ENCODE data around the gene ALAD.

ALAD gene

DNA sequence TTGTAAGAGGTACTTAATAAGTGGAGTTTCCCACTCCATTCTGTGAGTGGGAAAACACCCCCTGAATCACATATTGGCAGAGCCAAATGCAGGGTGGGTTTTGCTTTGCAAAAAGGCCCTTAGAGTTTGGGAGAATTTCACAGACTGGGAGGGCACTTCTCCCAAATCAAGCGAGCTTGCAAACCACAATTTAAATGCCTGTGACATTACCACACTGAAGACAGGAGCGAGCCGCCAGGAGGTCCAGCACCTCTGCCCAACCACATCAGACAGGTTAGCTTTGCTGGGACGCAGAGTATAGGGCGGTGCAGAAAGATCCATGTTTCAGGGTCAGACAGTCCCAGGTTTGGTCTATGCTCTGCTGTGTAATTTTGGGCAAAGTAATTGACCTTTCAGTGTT is 2.3 kb downstream of the ALAD start:
- no peak for DNase-seq (ENCODE audit: low read depth)
- H3K4me3 ChIP-seq (ENCODE audit: low read length): no peak overlapping the region
- TF ChIP-seq, protein P1, sequence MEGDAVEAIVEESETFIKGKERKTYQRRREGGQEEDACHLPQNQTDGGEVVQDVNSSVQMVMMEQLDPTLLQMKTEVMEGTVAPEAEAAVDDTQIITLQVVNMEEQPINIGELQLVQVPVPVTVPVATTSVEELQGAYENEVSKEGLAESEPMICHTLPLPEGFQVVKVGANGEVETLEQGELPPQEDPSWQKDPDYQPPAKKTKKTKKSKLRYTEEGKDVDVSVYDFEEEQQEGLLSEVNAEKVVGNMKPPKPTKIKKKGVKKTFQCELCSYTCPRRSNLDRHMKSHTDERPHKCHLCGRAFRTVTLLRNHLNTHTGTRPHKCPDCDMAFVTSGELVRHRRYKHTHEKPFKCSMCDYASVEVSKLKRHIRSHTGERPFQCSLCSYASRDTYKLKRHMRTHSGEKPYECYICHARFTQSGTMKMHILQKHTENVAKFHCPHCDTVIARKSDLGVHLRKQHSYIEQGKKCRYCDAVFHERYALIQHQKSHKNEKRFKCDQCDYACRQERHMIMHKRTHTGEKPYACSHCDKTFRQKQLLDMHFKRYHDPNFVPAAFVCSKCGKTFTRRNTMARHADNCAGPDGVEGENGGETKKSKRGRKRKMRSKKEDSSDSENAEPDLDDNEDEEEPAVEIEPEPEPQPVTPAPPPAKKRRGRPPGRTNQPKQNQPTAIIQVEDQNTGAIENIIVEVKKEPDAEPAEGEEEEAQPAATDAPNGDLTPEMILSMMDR (conservative IDR thresholded peaks at IDR 0.05; ENCODE audit: low read length): no peak

DNA sequence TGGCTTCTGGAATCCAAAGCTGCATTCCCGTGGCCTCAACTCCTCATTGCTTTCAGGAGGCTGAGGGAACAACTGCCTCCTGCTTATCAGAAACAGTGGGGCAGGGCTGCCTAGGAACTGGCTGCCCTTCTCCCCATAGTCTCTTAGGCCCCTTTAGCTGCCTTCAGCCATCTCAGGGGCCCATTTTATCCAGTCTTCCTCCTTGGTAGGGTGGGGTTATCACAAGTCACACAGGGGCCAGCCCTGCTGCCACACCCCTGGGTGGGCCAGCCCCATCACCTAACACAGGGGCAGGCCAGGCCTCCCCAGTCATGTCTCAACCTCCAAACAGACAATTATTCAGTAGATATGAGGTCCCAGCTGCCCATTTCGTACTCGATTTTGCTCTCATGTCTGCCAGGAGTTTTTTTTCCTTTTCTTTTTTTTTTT is 3.9 kb downstream of the ALAD start:
- TF ChIP-seq, protein P1 (conservative IDR thresholded peaks at IDR 0.05; ENCODE audit: low read length): no peak
- no peak overlapping the region for H3K4me3 ChIP-seq (ENCODE audit: low read length)
- no peak for DNase-seq (ENCODE audit: low read depth)

DNA sequence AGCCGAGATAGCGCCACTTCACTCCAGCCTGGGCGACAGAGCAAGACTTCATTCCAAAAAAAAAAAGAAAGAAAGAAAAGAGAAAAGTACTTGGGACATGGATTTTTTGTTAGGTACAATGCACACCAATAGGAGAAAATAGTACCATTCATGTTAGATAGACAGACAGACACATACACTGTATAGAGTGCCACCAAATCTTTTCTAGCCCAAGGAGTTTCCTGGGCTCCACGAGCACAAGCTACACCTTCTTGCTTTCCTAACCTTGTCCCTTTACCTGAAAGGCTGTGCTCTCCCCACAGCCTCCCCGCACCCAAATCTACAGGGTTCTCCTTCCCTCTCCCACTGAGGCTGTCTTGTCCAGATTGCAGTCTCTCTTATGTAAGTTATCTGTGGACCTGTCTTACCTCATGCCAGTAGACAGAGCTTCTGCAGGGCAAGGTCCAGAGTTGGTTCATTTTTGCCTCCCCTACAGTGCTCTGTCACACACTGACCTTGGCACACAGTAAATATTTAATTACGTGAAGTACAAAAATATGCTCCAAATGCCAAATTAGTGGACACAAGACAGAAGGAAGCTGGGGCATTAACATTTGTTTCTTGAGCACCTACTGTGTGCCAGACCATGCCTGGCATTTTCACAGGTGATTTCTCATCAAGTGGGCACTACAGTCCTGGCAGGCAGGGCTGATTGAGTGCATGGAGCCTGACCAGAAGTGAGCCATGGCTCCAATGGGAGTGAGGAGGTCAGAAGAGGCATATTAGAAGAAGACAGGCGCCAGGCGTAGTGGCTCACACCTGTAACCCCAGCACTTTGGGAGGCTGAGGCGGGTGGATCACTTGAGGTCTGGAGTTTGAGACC is 5.9 kb downstream of the ALAD start:
- TF ChIP-seq, protein P1 (conservative IDR thresholded peaks at IDR 0.05; ENCODE audit: low read length): no peak

DNA sequence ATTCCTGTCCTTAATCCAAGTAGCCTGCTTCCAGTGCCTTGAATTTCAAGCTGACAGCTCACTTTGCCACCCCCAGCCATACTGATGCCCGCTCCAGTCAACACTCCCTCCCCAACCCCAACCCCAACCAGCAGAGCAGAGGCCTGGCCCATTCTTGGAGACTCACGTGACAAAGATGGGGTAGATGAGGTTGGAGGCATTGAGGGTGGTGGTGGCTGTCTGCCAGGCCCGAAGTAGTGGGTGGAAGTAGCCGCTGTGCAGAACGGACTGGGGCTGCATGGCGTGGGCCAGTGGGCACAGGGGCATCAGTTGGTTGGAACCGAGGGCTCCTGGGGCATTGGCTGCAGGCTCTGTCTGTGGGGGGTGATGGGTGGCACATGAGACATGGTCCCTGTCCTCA is 7.8 kb downstream of the ALAD start:
- TF ChIP-seq, protein P1 (conservative IDR thresholded peaks at IDR 0.05; ENCODE audit: low read length): no peak
- H3K4me3 ChIP-seq (ENCODE audit: low read length): no peak overlapping the region
- no peak for DNase-seq (ENCODE audit: low read depth)

More for the DNA sequence above, 5.9 kb downstream of the ALAD start:
- H3K4me3 ChIP-seq (ENCODE audit: low read length): no peak overlapping the region
- DNase-seq (ENCODE audit: low read depth): no peak

DNA sequence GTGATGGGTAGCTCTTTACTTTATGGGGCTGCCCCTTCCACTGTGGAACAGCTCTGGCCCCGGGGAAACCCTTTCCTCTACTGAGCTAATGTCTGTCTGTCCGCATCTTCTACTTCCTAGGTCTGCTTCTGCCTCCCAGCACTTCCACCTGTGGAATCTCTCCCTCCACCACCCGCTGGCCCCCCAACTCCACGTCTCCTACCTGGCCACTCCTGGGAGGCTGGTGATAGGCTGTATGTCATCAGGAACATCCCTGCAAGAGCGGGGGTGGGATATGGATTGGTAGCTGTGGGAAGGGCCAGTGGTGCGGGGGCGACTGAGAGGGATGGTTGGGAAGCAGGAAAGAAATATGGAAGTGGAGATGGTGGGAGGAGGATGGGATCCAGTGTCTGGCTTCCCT is 9.2 kb downstream of the ALAD start:
- no peak for DNase-seq (ENCODE audit: low read depth)
- H3K4me3 ChIP-seq (ENCODE audit: low read length): no peak overlapping the region
- TF ChIP-seq, protein P1 (conservative IDR thresholded peaks at IDR 0.05; ENCODE audit: low read length): no peak

DNA sequence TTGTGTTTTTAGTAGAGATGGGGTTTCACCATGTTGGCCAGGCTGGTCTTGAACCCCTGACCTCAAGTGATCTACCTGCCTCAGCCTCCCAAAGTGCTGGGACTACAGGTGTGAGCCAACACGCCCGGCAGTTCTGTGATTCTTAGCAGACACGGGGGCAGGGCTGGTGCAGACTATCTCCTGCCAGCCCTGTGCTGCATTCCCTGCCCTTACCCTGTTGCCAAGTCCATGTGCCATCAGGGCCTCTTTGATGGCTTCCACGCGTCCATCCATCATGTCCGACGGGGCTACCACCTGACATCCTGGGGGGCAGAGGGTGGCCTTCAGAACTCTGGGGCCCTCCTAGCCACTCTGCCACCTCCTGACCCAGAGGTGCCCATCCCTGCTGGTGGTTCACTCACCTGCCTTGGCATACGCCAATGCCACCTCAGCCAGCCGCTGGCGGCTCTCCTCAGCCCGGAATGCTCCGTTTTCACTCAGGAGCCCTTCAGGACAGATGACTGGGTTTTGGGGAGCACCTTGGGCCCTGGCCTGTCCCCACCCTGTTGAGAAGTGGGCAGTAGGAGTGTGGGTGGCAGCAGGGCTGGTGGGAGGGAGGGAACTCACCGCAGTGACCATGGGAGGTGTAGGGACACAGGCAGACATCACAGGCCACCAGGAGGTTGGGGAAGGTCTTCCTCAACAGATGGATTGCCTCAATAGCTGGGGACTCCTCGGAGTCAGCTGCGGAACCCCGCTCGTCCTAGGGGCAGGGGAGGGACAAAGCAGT is 10.7 kb downstream of the ALAD start:
- TF ChIP-seq, protein P1 (conservative IDR thresholded peaks at IDR 0.05; ENCODE audit: low read length): no peak
- no peak overlapping the region for H3K4me3 ChIP-seq (ENCODE audit: low read length)
- DNase-seq (ENCODE audit: low read depth): no peak

Data from AG10803 (cell line).